Measurements from ENCODE around the gene RBM17.
"Not testable (repeated sequence)": the region's sequence is repeated elsewhere in the genome, so short reads cannot be mapped to it uniquely, and the experiment has no call there.

Gene RBM17

DNA sequence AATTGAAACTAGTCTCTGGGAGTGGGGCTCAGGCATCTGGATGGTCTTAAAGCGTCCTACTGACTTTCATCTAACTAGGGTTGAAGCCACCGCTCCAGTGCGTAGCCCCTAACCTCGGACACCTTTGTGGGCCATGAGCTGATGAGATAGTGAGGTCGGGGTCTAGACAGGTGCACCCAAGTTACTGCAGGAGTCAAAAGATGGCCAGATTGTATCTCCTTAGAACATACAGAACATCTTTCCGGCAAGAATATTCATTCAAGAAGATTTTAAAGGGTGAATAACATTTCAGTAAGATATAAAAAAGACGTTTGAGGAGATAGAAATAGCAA lies 20.6 kb downstream of the RBM17 start:
- DNase-seq (ENCODE audit: extremely low read depth in 1 of 2, low read depth in 1 of 2) = no peak

DNA sequence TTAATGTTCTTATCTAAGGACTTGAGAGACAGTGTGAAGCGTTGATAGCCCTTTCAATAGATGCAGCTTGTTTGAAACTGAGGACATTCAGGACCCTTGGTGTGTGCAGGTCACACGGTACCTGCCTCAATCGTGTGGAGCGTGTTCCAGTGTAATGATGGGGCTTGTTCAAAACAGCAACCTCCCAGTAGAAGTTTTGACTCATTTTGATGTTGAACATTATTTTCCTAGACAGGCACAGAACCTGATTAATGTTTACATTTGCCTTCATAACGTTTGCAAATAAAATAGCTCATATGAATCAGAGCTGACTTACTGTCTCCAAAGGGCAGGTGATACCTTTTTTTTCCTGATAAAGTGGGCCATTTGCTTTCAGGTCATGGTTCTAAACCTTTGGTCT lies 21.3 kb downstream of the RBM17 start:
- no peak for DNase-seq (ENCODE audit: extremely low read depth in 1 of 2, low read depth in 1 of 2)

DNA sequence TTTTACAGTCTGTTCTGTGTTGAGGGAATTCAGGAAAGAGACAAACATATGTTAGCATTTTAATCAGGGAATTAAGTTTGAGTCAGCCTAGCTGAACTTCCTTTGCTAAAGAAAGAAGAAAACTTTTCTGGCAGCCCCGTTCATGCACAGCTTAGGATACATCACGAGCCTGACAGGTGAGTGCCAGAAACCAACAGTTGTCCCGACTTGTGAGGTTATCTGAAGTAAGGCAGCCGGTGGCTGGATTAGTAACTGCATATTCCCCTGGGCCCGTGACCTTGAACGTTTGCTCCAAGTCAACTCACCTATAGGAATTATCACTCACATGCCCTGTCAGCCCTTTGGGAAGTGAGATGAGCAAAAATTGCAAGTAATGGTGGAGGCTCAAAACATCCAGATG lies 24.1 kb downstream of the RBM17 start:
- DNase-seq (ENCODE audit: extremely low read depth in 1 of 2, low read depth in 1 of 2) = no peak

DNA sequence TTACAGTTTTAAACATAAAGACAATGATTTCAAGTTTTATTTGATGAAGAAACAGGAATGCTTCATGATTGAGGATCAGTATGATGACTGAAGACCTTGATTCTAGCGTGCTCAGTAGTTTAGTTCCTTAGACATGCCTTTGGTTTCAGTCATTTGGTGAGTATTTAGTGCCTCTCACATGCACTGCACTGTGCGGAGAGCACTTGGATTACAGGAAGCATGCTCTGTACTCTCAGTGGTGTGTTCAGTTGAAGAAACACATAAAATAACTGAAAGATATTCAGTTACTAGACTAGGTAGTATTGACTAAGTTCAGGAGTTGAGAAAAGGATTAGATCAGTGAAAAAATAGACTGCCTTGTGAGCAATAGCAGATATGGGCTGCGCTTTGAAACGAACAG lies 25.5 kb downstream of the RBM17 start:
- no peak for DNase-seq (ENCODE audit: extremely low read depth in 1 of 2, low read depth in 1 of 2)

DNA sequence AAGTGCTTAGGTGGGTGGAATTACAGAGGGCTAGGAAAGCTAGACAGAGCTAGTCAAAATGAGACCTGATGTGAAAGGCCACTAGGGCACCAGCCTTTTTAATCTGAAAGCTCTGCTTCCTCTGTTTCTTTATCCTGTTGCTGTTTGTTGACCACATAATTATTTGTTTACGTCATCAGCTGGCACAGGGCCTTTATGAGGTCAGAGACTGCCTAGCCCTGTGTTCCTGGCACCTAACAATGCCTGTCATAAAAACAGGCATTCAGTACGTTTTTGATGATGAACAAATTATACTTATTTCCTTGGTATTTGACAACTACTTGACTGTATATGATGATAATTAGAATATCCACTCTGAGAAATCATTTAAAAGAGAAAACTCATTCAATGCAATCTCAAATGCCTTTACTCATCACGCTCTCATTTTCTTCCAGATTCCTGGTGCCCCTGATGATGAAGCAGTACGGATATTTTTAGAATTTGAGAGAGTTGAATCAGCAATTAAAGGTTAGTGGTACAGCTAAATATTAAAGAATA lies 26.0 kb downstream of the RBM17 start:
- DNase-seq (ENCODE audit: extremely low read depth in 1 of 2, low read depth in 1 of 2) = no peak

DNA sequence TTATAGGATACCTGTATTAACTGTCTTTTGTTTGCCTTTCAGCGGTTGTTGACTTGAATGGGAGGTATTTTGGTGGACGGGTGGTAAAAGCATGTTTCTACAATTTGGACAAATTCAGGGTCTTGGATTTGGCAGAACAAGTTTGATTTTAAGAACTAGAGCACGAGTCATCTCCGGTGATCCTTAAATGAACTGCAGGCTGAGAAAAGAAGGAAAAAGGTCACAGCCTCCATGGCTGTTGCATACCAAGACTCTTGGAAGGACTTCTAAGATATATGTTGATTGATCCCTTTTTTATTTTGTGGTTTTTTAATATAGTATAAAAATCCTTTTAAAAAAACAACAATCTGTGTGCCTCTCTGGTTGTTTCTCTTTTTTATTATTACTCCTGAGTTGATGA lies 26.6 kb downstream of the RBM17 start:
- DNase-seq (ENCODE audit: extremely low read depth in 1 of 2, low read depth in 1 of 2) = no peak

DNA sequence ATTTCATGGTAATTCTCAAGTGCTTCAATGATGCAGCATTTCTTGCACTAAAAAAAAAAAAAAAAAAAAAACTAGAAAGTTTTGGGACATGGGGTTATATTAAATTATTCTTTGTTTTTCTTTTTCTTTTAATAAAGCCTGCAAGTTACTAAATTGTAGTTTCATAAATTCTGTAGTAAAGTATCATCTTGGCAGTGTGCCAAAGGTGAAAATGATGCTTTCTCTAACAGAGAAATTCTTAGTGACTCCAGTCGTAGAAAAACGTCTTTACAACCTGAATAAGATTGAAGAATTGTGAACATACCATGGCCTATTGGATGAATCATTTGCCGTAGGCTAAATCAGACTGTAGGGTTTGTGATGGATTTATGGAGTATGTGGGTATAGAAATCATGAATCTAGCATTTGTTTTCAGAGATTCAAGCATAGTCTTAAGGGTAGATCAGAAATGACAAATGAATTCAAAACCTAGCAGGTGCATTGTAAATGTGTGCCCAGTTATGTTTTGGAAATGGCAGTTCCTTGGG lies 27.1 kb downstream of the RBM17 start:
- DNase-seq (ENCODE audit: extremely low read depth in 1 of 2, low read depth in 1 of 2) = no peak

DNA sequence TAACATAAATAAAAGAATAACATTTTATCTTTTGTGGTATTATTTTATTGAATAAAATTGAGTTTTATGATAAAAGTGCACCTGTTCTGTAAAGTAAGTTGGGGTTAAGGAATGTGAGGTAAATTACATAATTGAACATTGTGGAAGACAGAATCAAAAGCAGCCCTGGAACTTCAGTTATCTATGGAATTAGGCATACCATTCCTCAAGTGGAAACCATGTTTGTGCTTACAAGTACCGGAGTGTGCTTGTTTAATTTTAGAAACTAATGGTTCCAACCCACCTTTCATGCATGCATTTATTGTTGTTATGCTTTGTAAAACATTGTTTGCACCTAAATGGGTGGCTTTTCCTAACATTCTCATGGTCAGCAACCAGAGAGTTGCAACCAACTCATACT lies 28.0 kb downstream of the RBM17 start:
- no peak for DNase-seq (ENCODE audit: extremely low read depth in 1 of 2, low read depth in 1 of 2)

DNA sequence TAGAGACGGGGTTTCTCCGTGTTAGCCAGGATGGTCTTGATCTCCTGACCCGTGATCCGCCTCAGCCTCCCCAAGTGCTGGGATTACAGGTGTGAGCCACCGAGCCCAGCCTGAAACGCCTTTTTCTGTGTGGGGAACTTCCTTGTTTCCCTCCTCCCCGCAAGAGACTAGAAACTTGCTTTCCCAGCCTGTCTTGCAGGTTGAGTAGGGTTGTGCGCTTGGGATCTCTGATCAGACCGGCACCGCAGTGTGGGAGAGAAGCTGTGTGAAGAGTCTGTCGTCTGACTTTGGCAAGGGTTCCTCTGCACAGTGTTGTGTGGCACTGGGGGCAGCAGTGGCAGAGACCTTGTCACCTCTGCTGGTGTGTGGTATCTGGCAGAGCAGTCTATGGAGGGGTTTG lies 28.9 kb downstream of the RBM17 start:
- no peak for DNase-seq (ENCODE audit: extremely low read depth in 1 of 2, low read depth in 1 of 2)

DNA sequence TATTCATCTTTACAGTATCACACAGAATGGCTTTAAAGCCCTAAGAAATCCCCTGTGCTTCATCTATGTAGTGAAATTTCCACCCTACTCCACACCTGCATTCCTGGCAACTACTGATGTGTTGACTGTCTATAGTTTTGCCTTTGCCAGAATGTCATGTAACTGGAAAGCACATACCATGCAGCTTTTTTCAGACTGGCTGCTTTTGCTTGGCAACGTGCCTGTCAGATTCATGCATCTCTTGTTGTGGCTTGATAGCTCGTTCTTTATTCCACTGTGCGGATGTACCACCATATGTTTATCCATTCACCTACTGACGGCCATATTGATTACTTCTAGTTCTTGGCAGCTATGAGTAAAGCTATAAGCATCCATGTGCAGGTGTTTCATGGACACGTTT lies 30.6 kb downstream of the RBM17 start:
- DNase-seq (ENCODE audit: extremely low read depth in 1 of 2, low read depth in 1 of 2) = no peak

DNA sequence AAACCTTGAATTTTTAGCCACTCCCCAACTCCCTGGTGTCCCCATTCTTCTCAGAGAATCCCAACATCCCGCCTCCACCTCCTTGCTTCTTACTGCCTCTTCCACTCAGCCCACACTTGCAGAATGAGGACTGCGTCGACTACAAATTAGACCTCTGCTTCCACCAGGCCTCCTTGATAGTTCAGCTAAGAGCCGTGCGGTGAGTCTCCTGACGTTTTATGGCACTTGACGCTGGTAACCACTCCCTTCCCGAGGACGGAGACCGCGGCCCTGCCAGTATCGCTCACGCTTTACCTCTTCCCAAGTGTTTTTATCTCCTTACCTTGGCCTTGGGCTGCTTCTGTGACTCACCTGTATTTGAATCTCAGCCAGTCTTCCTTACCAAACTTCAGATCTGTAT lies 31.1 kb downstream of the RBM17 start:
- DNase-seq (ENCODE audit: extremely low read depth in 1 of 2, low read depth in 1 of 2) = no peak

DNA sequence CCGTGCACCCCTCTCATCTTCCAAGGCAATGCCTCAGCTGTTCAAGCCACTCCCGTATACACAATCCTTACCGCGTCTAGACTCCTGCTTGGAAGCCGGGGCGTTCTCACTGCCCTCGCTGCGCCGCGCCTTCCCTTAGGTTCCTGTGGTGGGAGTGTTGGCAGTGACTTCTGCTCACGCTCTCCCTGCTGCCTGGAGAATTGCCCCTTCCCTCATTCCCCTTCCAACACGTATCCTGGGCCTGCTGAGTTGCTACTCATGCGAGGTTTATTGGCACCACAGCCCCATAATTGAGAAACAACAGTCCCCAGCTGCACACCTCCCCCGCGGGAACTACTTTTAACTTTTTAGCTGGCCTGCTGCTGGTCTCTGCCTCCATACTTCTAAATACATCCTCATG lies 31.9 kb downstream of the RBM17 start:
- no peak for DNase-seq (ENCODE audit: extremely low read depth in 1 of 2, low read depth in 1 of 2)

DNA sequence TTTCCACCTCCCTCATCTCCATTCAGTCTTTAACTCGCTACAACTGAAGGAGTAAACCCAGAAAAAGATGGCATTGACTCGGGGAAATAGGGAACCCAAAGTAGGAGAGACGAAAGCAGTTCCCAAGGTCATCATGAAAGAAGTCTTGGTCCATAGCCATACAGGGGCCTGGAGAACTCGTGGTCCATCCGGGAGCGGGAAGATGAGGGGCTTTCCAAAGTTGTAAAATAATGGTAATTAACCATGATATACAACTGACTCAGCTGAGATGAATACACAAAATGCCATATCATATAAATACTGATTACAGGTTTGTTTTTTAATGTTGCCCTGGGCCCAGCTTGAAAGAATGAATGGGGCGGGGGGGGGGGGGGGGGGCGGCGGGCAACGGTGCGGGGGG lies 32.3 kb downstream of the RBM17 start:
- no peak for DNase-seq (ENCODE audit: extremely low read depth in 1 of 2, low read depth in 1 of 2)

DNA sequence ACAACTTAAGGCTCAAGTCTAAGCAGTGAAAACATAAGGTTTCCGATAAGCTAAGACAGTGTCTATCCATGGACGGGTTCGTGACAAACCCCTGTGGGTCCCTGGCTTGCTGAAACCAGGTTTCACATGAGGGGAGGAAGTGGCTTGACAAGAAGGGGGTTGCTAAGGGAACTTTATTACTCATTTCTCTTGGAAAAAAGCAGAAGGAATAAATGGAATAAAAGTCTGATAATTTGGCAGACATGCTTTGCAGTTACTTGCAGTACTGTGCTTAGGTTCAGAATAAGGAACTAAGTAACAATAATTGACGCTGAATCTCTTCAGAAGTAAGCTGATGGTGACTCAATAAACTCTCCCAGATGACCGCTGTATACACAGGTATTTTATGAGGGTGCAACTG lies 34.7 kb downstream of the RBM17 start:
- no peak for DNase-seq (ENCODE audit: extremely low read depth in 1 of 2, low read depth in 1 of 2)

DNA sequence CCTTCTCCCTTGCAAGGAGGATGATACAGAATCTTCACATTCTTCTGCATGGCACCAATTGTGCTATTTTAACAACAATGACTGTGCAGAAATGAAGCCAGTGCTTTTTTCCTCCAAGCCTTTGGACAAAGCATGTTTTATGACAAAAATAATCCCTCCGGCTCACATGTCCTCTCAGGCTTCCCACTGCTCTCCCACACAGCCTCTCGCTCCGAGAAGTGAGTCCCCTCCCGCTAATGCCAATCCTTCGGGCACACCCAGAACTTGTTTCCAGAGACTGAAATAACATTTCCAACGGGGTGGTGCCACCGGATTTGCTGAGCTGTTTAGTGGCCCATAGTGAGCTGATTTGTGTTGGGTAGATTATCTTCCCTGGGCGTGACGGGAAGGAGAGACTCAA lies 35.8 kb downstream of the RBM17 start:
- no peak for DNase-seq (ENCODE audit: extremely low read depth in 1 of 2, low read depth in 1 of 2)

DNA sequence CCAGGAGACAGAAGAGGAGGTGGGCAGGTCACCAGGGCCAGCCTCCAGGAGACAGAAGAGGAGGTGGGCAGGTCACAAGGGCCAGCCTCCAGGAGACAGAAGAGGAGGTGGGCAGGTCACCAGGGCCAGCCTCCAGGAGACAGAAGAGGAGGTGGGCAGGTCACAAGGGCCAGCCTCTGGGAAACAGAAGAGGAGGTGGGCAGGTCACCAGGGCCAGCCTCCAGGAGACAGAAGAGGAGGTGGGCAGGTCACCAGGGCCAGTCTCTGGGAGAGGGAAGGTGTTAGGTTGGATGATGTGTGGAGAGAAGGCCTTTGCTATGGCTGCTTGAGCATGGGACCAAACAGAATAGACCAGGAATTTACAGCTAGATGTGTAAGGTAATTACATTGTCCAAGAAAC lies 38.6 kb downstream of the RBM17 start:
- not testable (repeated sequence) for DNase-seq (ENCODE audit: extremely low read depth in 1 of 2, low read depth in 1 of 2)

DNA sequence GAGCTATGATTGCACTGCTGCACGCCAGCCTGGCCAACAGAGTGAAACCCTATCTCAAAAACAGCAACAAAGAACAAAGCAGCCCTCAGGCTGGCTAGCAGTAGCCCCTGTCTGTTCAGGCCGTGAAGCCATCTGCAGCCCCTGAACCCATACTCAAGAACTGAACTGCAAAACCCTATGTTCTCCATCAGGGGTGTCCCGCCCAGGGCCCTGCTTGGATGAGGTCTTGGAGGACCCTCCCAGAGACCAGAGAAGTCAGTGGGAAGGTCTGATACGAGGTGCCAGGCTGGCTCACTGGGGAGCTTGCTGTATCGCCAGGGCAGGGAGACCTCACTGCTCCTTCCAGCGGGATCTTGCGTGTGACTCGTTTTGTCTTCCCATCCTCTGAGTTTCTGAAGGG lies 39.3 kb downstream of the RBM17 start:
- no peak for DNase-seq (ENCODE audit: extremely low read depth in 1 of 2, low read depth in 1 of 2)

DNA sequence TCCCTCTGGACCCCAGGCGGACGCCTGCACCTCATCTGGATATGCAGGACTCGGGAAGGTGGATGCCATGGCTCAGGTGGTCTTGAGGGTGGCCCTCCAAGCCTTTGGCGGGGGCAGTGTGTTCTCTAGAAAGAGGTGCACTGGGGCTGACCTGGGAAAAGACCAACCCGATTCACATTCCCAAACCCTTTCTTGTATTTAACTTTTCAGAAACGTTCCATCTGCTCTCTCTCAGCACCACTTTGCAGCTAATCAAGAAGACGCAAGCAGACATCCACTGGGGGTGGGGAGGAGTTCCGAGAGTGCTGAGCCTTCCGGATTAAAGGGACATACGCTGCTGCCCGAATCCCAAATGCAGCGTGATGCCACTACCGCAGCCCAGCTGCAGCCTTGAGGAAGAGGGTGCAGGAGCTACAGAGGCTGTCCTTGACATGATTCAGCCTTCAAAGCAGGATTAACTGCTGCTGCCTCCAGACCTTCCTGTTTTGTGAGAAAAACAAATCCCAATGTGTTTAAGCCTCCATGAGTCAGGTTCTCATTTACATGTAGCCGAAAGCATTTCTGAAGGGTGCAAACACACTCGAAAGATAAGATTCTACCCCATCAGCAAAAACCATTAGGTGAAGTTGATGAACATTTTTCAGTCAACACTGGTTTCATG lies 39.9 kb downstream of the RBM17 start:
- DNase-seq (ENCODE audit: extremely low read depth in 1 of 2, low read depth in 1 of 2) = no peak

DNA sequence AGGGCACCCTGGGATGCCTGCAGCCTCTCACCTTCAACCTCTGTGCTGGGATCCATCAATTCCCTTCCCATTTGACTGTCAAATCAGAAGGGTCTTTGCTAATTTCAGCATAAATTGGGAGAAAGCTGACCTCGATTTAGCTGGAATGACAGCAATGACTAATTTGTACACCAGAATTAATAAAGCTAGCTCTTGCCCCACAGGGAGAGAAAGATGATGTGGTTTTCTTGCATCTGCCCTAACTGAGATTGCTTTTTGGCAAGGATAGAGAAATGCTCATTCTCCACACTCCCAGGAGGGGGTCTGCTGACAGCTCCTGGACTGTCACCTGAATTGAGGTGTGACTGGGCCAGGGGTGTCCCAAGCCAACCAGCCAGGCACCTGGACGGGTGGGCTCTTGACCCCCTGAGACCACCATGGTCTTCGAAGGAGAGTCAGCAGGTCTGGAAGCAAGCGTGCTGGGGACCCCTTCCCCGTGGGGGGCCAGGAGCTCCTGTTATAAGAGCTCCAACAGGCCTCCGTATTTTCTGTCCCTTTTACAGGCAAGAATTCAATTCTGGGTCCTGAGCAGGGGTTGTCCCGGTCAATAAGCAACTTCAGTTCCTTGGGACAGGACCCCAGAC lies 42.1 kb downstream of the RBM17 start:
- DNase-seq (ENCODE audit: extremely low read depth in 1 of 2, low read depth in 1 of 2) = no peak

DNA sequence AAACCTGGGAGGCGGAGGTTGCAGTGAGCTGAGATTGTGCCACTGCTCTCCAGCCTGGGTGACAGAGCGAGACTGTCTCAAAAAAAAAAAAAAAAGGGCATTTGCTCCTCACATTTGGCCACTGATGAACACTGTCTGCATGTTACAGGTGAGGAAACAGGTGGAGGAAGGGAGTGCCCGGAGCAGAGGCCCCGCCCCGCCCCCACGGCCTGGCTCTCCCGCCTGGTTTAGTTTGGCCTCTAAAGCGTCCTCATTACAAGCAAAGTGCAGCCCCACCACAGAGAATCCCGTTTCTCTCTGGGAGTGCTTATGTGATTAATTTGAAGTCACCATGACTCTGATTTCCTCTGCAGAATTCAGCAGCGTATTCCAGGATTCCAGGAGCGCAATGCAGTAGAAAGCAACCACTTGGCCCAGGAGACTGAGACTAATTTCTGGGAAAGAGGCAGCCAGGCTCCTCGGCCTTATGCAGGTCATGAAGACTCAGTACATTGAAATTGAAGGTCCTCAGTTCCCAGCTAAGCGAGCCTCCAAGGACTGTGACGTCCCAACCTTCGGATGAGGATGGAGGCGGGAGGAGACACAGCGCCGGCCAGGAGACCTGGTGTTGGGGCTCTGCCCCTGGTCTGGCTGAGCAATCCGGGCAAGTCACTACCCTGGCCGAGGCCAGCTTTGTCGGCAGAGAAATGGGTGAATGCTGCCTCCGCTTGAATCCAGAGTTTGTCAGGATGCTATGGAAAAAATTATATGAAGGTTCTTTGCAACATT lies 44.7 kb downstream of the RBM17 start:
- DNase-seq (ENCODE audit: extremely low read depth in 1 of 2, low read depth in 1 of 2) = no peak

DNA sequence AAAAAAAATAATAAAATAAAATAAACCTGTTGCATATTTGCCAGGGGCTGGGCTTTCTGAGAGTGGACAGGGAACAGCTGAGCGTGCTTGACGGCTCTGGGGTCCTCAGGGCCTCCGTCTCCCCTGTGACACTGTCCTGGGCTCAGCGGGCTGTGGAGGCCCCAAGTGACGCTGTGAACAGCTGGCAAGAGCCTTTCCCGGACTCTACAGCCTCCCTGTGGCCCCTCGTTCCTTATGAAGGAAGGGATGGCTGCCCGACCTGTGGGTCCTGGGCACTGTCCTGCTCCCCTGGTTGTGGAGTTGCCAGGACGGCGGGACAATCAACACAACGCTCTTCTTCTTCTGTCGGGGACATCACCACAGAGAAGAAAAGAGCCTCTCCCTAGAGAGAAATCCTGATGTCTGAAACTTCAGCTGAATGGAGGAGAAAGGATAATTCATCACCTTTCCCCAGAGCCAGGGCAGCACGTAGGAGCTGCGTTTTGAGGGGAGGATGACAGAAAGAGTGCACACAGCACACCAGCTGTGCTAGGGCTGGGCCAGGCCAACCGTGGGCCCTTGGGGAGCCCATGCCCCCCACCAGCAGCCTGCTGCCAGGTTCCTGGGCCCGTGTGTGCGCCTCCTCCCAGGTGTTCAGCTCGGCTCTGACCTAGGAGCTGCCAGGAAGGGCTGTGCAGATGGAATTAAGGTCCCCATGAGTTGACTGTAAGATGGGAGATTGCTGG lies 45.4 kb downstream of the RBM17 start:
- no peak for DNase-seq (ENCODE audit: extremely low read depth in 1 of 2, low read depth in 1 of 2)

Measured in stimulated activated CD8-positive, alpha-beta memory T cell treated with anti-CD3 and anti-CD28 coated beads, Interleukin-7, amount 100 ng/mL, for 48 hours (primary cell).